ENCODE measurements around the gene AIPL1.

AIPL1 gene

GRCh38 chr17:6374271-6374691, 60.6 kb downstream of the AIPL1 start:
- H3K4me3 ChIP-seq (ENCODE audit: low read depth, low read length): no peak overlapping the region
- no peak for DNase-seq (ENCODE audit: low read depth)
- TF ChIP-seq CTCF (IDR thresholded peaks at IDR 0.05; ENCODE audit: low read depth, low read length, missing control alignments): no peak
